Measurements from ENCODE around the gene MMP12.

MMP12 gene

DNA sequence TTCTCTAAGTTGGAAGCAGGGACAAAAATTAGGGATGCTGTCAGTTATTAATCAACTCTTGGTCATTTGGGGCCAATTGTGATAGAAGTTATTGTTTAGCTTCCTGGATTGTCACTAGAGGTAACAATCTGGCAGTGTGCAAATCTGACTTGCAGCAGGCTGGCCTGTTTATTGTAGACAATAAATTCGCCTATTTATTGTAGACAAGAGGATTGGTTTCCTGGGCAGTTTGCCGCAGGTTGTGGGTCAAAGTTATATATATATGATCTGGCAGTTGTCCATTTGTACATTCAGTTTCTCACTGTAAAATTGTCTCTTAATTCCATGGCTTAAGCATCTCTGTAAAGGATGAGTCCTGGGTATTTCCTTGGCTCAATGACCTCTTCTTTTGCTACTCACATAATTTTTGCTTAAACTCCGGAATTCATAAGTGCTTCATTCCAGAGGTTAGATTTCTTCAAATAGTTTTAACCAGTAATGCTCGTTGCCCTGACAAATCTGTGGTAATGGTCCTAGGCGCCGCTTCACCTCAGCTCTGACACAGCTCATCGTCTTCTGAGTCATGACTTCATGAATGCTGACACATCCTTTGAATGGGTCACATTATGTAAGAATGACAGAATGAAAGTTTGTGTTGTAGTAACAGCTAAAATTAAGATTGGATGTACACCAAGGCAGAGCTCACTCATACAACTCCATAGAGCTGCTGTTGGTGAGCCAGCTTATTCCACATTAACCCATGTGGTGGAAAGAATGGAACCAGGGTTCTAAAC is 23.6 kb downstream of the MMP12 start:
- no peak for DNase-seq (ENCODE audit: low read depth in 2 of 3, low spot score in 2 of 3)

DNA sequence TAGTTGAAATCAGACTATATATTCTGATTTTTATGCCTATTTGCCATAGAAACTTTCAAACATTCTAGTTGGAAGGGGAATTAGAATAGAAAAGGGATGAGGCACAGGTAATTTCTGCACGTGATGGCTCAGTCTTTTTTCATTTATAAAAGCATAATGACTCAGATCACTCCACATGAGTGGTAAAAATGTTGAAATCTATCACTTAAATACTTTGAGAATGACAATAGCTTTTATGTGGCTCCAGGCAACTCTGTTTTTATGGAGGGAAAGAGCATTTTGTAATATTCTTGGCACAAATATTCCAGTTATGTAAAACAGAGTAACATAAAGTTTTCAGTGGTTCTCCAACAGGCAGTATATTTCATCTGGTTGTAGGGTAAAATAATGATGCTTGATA is 25.5 kb downstream of the MMP12 start:
- no peak for DNase-seq (ENCODE audit: low read depth in 2 of 3, low spot score in 2 of 3)

DNA sequence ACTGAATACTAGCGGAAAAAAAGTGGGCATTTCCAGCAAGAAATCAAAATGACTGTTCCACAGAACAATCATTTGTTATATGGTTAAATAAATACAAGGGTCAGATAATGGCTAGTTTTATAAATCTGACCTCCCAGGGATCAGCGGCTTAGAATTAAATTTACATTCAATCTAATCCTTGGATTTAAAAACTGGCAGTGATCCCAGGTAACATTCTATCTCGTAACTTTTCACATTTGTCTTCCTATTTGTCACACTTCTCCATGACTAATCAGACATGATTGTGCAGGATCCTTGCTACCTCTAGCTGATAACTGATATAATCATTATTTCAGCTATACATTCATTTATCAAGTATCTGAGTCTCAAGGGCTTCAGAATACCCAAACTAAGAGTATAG is 28.5 kb downstream of the MMP12 start:
- DNase-seq (ENCODE audit: low read depth in 2 of 3, low spot score in 2 of 3), result no peak

DNA sequence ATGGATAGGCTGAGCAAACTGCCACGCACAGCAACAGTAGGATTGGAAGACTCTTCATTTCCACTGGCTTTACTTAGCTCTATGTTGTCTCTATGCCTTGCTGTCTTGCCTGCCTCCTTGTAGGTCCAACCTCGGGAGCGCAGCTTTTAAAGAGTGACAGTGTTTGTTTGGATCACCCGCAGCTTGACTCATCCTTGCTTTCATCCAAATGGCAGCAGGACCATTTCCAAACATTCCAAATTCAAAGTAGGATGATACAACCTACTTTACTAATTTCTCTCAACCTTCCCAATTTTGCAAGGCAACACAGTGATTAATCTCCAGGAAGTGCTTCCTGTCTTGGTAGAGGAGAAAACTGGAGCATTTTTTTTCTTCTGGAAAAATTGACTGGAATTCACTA is 31.3 kb downstream of the MMP12 start, which contains the start of gene MMP3:
TSS of gene MMP3 (minus strand) at position 121 of the 400 bp plus-strand sequence. CDS start at position 58, 63 bp downstream.
- no peak for DNase-seq (ENCODE audit: low read depth in 2 of 3, low spot score in 2 of 3)

DNA sequence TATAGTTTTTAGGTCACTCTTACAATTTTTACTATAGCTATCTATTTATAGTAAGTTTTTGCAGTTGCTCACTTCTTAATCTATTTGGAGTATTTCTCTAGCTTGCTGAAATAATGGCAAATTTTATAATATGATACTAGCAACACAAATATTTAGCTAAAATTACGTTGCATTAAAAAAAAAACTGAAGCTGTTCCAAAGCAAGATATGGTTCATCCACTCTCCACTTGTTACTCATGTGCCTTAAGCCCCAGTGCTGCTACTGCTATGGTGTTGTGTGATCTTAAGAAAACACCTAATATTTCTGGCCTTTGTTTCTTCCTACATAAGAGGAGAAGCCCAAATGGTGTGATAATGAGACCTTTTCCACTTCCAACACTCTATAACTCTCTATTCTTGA is 31.9 kb downstream of the MMP12 start:
- DNase-seq (ENCODE audit: low read depth in 2 of 3, low spot score in 2 of 3), result no peak

DNA sequence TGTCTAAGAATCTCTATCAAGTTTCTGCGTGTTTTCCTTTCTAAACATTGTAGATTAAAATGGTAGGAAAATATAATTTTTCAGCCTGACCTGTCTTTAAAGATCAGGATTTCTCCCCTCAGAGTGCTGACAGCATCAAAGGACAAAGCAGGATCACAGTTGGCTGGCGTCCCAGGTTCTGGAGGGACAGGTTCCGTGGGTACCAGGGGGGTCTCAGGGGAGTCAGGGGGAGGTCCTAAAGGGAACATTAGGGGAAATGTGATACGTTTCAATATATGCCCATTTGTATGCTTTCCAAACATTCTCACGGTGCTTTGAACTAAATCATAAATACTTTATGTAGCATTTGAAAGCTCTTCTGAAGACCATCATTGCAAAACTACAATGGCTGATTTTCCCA is 34.8 kb downstream of the MMP12 start:
- no peak for DNase-seq (ENCODE audit: low read depth in 2 of 3, low spot score in 2 of 3)

DNA sequence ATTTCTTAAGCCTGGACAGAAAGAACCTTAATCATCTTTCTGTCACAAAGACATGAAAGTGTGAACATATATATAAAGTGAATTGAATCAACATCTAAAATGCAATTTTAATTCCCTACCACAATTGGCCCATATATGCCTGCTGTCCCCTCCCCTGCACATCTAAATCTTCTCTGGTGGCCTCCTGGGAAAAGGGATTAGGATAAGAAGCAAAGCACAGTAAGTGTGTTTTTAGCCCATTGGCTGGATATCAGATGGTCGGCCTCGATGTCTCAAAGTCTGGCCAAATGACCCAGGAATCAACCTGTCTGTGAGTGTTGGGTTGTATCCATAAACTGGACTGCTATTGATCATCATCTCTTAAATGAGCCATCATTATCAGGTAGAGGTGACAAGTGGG is 37.1 kb downstream of the MMP12 start:
- no peak for DNase-seq (ENCODE audit: low read depth in 2 of 3, low spot score in 2 of 3)

DNA sequence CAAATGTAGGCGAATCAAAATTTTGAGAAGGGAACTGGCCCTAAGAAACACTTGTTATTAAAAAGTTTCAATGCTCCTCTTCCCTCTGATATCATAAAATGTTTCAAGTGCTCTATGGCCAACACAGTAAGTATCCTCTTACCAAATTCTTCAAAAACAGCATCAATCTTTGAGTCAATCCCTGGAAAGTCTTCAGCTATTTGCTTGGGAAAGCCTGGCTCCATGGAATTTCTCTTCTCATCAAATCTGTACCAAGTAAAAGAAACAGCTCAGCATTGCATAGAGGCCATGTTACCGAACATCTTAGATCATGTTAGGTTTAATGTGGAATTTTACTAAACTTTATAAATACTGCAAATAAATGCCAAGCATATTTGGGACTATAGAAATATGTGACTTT is 37.6 kb downstream of the MMP12 start:
- DNase-seq (ENCODE audit: low read depth in 2 of 3, low spot score in 2 of 3), result no peak

DNA sequence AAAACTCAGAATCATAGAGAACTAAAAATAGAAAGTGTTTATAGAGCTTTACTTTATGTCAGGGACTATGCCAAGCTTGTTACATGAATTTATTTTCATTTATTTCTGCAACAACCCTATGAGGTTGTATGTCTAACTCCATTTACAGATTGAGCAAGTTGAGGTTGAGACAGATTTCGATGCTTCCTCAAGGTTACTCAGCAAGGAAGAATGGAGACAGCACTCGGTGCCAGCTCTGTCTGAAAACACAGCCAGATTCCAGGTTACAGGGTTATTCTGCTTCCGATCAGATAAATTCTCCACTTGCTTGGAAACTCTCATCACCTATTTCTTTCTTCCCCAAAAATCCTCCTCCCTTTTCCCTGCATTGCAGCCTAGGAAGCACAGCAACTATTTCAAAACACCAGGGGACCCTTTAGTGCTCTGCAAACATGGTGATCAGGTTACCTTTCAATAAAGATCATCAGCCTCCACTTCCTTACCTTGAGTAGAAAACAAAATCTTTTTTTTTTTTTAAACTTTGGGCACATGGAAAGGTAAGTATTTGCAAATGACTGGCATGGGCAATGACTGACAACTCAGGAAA is 38.4 kb downstream of the MMP12 start:
- DNase-seq (ENCODE audit: low read depth in 2 of 3, low spot score in 2 of 3), result no peak

DNA sequence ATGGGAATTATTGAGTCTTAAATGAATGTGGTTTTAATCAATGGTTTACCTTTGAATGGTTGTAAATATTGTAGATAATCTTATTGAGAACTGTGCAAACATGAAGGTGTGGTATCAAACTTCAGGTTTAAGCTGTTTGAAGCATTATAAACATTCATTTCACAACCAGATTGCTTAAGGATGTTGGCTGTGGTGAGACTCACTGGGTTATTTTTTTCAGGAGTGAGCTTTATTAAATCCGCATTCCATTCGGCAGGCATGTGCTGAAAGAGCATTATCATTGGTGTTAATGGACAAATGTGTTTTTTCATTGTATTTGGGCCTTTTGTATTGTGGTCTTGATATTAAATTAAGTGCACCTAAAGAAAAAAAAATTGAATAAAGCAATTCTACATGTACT is 41.1 kb downstream of the MMP12 start:
- no peak for DNase-seq (ENCODE audit: low read depth in 2 of 3, low spot score in 2 of 3)

DNA sequence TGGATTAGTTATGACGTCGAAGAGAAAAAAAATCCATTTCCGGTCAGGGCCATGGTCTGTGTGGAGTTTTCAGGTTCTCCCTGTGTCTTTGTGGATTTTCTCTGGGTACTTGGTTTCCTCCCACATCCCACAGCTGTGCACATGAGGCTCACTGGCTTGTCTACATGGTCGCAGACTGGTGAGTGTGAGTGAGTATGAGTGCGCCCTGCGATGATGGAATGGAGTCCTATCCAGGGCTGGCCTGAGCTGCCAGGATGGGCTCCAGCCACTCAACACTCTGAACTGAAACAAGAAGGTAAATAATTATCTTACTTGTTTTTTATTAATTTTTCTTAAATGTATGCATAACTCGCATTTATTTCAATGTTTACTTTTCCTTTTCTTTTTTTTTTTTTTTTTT is 42.2 kb downstream of the MMP12 start:
- no peak for DNase-seq (ENCODE audit: low read depth in 2 of 3, low spot score in 2 of 3)

DNA sequence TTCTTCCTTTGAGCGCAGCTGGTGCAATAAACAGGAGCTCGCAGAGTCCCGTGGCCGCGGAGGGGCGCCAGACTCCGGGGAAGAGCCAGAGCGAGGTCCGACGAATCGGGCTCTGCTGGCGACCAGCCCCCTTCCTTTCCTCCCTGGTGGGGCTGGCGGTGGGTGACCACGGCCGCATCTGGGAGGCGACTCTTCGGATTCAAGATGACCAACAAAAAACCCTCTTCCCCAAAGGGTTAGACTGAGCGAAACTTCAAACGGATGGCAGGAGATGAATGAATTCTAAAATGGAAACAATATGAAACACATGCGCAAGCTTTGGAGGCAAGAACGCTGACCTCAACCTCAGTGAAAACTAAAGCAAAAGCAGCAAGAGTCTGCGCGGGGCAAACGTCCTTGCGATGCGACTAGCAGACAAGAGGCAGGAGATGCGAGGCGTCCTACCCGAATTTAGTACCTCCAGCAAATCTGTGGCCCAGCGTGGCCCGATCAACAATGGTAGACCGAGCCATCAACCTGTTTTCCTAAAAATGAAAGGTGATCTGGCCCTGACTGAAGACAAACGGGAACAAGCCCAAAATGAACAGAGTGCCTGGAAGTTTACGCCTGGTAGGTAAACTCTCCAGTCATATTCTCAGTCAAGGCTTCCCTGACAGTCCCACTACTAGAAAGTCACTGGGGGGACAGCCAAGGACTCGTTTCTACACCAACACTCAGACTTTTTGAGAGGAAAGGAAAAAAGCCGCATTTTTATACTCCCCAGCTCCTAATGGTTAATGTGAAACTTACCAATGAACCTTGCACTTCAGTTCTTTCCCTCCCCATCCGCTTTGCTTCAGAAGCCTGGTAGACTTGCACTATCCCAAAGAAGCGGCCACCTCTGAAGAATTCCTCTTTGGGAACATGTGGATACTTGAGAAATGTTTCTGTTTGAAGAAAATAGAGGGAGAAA is 43.0 kb downstream of the MMP12 start:
- no peak for DNase-seq (ENCODE audit: low read depth in 2 of 3, low spot score in 2 of 3)

DNA sequence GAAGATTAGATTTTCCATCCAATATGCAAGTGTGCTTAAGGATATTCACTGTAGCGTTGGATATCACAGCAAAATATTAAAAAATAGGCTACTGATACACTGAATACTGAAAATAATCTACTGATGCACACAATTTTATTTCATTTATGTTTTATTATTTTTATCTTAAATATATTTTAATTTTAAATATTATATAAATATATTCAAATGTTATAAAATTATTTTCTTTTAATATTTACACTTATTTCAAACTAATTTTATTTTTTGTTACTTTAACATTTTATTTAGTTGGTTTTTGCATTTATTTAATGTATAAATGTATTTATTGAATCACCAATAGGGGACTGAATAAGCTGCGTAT is 43.7 kb downstream of the MMP12 start:
- no peak for DNase-seq (ENCODE audit: low read depth in 2 of 3, low spot score in 2 of 3)

DNA sequence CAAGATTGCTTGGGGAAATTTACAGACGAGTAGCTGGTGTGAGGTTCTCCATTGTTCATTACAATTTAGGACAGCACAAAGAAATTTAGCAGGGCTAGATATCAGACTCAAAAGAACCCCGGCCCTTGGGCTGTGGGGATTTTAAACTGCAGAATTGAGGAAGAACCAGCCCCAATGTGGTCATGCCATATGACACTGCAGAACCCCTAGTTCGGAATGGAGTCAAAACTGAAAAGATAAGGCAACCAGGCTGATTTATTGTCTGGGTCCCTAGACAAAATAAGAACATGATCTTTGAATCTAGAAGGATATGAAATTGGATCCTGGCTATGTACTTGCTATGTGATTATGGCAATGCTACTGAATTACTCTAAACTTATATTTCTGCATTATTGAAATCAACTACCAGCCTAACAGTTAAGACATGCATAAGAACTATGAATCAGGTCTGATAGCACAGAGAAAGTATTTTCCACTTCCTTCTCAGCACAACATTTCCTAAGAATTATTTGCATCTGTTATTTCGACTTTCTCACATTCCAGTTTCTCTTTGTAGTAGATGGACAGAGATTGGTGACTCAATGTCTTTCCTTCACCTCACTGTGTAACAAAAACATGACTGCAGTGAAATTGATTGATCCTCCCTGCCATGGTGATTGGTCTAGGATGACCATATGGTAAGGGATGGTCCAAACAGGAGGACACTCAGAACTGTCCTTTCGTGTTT is 44.6 kb downstream of the MMP12 start:
- DNase-seq (ENCODE audit: low read depth in 2 of 3, low spot score in 2 of 3), result no peak

DNA sequence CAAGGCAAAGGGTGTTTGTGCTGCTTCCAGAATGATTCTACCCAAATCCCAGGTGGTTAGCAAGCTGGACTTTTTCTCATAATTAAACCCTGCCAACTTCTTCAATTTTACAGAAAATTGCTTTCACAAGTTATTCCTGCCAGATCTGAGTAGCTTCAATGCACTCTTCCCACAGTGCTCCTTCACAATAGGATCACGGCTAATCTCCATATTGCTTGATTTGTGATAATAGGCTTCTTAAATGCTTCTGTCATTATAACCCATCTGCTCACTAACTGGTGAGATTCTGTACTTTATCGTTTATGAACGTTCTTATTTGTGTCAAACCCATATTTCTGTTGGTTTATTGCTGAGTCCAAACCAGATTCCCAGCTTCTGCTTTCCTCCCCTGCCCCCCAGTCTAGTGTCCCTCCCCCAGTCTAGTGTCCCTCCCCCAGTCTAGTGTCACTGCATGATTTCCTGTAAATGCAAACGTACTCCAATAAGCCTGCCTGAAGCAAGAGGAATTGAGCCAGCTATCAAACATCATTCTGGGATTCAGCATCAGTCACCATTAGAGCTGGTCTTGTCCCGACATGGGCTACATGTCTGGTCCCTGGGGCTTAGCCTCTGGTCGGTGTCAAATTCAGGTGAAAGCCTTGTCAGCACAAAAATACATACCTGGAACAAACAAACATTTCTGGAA is 45.3 kb downstream of the MMP12 start:
- DNase-seq (ENCODE audit: low read depth in 2 of 3, low spot score in 2 of 3), result no peak

DNA sequence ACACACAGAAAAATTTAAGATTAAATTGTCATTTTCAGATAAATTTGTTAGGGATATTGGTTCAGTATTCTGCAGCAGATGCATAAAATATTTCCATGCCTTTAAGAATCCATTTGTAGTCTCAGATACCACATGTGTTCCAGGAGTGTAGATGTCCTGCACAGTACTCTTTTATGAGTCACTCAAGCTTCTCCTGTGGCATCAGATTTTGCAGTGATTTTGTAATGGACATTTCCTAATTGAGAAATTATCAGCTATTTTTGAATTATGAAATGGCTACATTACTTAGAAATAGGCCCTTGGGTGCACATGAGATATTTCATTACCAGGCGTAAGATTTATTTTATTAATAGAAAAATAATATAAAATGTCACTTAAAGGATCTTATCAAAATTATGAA is 50.2 kb downstream of the MMP12 start:
- DNase-seq (ENCODE audit: low read depth in 2 of 3, low spot score in 2 of 3), result no peak

DNA sequence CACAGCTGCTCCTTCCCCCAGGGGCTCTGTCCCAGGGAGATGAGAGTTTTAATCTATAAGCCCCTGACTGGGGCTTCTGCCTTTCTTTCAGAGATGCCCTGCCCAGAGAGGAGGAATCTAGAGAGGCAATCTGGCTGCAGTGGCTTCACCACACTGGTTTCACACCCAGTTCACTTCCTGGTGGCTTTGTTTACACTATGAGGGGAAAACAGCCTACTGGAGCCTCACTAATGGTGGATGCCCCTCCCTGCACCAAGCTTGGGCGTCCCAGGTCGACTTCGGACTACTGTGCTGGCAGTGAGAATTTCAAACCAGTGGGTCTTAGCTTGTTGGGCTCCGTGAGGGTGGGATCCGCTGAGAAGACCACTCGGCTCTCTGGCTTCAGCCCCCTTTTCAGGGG is 55.3 kb downstream of the MMP12 start:
- DNase-seq (ENCODE audit: low read depth in 2 of 3, low spot score in 2 of 3), result no peak

DNA sequence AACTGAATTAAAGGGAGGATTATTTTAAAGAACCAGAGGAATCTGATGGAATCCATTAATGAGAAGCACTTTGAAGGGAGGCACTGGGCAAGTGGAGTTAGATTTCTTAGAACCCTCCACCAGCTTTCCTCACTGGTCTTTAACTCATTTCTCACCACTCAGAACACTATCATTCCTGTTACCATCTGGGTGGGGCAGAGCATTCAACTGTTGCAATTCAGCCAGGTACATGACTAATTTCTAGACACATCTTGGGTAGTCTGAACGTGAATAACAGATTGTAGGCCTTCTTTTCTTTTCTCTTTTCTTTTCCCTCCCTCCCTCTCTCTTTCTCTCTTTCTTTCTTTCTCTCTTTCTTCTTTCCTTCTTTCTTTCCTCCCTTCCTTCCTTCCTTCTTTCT is 61.3 kb downstream of the MMP12 start:
- no peak for DNase-seq (ENCODE audit: low read depth in 2 of 3, low spot score in 2 of 3)
